IPS DF 4.7 (cell line): ENCODE data around the gene CSRP2.

ENCODE experiments used
- DNase-seq: peaks from one replicate; pipeline ENCODE4 v3.0.0-alpha.2; 2013; ENCODE audit warnings: low spot score; ENCODE audit errors: extremely low read depth

The CSRP2 gene

DNA sequence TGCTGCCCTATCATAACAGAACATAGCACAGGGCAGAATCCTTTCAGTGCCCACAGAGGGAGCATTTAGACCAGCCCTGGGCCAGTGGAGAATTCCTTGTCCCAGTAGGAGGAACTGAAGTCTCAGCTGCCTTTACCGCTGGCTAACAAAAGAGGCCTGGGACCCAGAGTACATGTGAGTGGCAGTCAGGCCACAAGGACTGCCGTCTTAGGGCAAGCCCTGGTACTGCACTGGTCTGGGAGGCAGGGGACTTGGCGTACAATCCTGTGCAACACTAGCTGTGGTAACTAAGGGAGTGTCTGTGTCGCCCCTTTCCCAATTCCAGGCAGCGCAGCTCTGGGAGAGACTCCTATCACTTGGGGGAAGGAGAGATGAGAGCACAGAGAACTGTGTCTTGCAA lies 17.0 kb upstream of the CSRP2 start:
- DNase-seq = no peak

DNA sequence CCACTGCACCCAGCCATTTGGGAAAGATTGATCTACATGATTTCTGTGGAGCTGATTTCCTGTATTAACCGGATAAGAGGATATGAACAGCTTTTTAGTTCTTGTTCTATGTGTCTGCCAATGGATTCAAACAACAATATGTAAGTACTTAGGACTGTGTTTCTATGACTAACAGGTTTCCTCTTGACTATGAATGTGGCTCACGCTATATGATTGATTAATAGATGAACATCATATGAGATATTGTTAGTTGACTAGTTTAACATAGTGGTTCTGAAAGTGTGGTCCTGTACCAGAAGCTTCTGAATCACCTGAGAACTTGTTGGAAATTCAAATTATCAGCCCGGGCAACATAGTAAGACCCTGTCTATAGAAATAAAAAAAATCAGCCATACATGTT lies 12.8 kb upstream of the CSRP2 start:
- no peak for DNase-seq

DNA sequence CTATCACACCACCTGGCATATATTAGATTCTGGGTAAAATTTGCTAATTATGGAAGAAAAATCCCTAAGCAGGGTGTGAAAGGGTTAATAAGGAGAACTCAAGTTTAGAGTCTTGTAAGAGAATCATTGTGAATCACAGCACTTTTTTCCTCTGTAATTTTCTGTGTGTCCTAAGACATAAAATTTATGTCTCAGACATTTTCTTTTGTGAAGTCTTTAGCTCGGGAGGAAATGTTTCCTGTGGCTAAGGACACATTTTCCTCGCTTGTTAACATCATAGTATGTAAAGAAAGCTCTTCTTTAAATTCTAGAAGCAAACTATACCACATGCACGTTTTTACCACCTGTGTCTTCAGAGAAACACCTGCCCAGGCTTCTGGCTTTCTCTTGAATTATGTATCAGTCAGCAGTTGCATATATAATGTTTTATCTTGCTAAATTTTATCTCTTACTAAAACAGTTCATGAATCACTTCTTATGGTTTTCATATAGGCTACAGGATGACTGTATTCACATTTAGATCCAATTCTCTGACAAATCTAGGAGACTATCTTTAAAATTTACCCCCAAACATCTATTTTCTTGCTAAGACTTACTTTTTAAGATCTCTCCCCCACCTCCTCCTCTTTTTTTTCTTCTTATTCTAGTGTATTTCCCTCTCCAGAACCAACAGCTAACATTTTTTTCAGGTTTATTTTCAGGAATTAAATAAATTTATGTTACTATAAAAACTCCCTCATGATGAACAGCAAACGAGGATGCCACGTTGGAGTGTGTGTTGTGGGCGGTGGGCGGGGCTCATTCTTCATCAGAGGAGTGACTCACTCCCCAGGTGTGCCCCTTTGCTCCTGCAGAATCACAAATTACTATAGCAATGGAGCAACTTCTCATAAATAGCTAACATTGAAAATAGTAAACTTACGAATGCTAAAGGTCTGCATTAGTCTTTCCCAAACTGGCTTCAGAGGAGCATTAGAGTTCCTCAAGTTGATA lies 11.6 kb upstream of the CSRP2 start:
- no peak for DNase-seq

DNA sequence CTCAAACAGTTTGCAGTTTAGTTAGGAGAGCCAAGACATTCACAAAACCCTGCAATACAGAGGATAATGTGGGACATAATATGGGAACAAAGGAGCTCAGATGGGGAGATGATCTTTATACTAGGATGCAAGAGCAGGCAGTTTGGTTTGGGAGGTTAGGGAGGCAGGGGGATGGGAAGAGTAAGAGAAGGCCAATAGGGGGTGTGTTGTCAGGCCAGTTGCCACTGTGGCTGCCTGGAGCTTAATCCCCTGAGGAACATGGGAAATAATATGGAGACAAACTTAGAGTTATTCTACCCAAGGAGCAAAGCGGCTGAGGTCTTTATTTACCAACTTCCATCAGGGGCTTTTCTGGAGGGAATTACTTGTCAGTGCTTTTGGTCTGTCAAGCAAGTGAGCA lies 10.0 kb upstream of the CSRP2 start:
- DNase-seq = no peak

DNA sequence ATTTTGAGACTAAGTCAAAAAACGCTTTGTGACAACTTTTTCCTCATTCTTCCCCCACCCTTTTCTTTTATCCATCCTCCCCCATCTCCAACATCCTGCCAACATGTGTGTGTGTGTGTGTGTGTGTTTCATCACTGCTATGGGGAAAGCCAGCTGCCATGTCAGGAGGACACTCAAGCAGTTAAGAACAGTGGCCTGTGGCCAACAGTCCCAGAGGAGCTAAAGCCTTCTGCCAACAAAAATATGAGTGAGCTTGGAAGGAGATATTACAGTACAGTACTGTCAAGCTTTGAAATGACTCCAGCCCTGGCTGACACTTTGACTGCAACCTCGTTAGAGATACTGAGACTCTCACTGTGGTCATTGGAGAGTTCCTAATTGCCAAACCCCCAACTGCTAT lies 5.0 kb upstream of the CSRP2 start:
- no peak for DNase-seq

DNA sequence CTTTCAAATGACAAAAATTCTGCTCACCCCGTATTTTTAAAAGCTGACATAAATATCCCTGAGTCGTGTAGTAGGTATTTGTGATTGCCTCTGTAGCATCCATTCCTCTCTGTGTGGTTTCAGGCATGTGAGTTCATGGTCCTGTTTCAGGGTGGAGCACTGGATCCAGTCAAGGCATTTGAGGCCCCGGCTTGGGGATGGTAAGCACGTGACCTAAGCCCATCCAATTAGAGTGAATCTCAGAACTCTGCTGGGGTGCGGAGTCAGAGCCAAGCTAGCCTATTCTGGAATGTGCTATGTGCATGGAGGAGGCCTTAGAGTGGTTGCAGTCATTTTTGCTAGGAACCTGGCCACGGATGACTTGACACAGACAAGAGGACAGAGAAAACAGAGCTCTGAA lies 4.3 kb upstream of the CSRP2 start:
- no peak for DNase-seq

DNA sequence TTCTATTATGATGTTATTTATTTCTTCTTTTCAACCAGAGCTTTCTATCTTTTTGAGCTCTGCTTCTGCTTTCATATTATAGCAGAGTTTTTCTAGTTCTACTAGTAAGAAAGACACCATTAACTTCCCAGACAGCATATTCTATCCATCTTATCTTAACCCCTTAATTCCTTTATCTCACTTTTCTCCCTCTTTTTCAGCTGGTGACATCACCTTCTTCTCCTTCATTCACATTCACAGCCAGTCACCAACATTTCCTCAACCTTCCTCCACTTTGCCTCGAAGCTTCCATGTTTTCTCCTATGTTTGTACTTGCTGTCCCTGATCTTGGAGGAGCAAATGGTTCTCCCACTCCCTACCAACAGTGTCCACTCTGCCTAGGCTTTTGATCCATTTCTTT lies 3.5 kb upstream of the CSRP2 start:
- no peak for DNase-seq

DNA sequence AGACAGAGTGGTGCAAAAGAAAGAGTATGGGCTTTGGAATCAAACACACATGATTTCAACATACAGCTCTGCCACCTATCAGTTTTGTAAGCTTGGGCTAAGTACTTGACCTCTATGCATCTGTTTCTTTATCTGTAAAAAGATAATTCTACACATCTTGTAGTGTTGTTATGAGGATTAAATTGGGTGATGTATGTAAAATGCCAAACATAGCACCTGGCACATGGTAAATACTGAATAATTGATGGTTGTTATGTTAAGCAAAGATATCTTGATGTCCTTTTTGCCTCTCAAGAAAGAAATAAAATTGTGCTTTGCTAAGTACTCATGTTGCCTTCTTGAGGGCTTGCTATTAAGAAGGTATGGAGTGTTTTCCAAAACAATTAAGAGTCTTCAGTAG lies 2.3 kb upstream of the CSRP2 start:
- DNase-seq = no peak

DNA sequence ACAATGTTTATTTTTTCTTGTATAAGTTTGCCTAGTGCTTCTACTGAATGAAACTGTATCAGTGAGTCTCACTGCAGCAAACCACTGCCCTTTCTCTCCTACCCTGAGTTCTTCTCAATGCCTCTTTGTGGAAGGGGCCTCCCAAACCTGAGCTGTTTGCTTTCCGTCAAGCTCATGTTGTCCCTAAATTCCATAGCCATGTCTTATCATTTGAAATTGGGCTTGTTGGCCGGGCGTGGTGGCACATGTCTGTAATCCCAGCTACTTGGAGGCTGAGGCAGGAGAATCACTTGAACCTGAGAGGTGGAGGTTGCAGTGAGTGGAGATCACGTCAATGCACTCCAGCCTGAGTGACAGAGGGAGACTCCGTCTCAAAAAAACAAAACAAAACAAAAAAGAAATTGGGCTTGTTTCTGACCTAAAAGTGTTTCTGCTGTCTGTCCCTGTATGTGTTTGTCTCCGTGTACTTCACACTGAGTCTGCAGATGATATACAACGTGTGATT lies 1.8 kb upstream of the CSRP2 start:
- no peak for DNase-seq

DNA sequence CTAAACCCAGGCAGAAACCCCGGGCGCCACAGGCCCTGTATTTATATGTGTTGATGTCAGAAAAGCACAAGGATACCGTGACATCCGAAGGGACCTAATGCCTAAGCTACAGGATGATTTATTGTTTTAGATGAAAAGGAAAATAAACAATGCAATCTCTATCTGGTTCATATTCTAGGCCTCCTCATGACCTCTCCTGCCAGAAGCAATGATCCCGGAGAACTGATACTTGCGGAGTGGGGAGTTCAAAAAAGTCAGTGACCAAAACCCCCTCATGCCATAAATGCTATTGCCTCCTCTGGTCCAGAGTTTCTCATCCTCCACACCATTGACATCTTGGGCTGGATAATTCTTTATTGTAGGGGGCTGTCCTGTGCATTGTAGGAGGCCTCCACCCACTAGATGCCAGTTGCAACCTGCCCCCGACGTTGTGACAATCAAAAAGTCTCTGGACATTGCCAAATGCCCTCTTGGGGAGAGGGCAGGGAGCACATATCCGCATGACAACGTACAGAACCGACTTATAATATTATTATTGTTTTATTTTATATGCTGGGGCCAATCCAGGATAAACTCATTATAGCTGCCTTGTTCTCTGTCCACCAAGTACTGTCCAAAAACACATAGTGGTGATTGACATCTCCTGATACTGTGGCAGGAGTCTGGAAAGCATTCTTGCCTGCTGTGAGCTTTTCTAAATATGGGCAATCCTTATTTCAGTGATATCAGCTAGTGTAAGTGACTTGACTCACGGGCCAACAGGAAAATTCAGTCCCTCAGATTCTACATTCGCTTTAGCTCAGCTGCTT lies 1.1 kb upstream of the CSRP2 start:
- DNase-seq = no peak

DNA sequence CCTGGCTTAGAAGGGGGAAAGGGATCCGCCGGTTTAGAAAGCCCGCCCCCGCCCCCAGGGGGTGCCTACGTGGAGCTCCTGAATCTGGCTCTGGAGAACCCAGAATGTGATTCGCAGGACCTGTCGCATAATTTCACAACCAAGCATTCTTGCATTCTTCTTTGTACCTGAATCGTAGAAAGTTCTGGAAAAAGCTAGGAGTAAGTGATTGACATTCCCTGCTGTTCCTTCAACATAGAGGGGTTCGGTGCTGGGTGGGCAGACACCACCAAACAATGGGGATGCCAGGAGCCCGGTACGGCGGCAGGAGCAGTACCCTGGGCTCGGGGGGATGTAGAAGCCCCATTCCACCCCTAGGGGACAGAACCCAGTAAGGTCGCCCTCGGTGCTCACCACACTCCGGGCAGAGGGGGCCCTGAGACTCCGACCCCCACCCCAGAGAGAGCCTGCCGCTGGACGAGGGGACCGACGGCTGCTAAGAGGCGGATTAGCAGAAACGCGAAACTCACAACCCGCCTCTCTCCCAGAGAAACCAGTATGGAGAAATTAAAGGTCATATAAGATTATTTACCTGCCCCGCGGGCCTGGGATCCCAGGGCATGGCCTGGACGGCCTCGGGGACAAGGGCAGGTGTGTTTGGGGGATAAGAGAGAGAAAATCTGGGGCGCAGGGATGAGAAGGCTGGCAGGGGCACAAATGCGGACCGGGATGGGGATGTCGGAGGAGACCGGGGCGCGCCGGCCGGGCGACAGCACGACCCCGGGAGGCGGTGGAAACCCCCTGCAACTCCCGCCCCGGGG lies 520 bp downstream of the CSRP2 start:
- DNase-seq = no peak

DNA sequence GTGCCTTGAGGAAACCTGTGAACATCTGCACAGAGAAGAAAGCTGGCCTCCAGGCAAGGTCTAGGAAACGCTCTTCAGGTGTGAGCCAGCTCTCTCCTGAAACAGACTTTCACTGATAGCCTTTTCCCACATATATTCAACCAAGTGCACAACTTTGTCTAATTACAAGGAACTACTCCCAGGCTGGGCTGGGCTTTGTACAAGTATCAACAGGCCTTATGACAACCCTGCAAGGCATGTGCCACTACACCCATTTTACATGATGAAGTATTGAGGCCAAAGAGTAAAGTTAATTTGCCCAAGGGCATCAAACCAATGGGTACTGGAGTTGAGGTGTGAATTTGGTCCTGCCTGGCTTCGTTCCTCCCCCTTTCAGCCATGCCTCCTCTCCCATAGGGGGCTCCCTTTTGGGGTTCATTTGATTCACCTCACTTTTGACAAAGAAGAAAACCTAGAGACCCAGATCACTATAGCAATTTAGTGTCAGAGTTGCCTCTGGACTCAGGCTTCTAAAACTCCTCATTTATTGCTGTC lies 2.1 kb downstream of the CSRP2 start:
- DNase-seq = no peak

DNA sequence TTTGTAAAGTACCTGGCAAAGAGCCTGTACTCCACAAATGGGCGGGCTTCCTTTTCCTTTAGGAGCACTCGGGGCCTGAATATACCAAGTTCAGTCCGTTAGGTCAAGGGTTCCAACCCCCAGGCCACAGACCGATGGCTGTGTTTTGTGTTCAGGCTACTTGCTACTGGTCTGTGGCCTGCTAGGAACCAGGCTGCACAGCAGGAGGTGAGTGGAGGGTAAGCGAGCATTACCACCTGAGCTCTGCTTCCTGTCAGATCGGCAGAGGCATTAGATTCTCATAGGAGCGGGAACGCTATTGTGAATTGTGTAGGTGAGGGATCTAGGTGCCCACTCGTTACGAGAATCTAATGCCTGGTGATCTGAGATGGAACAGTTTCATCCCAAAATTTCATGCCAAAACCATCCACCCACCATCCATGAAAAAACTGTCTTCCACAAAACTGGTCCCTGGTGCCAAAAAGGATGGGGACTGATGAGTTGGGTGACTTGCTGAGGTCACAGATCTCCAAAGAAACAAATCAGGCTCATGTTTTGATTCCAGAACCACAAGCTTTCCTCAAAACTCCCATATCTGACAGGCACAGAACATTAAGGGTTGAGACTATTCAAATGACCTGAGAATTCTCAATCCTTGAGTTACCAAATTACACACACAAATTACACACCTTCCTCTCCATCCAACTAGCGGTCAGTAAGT lies 4.2 kb downstream of the CSRP2 start:
- no peak for DNase-seq

DNA sequence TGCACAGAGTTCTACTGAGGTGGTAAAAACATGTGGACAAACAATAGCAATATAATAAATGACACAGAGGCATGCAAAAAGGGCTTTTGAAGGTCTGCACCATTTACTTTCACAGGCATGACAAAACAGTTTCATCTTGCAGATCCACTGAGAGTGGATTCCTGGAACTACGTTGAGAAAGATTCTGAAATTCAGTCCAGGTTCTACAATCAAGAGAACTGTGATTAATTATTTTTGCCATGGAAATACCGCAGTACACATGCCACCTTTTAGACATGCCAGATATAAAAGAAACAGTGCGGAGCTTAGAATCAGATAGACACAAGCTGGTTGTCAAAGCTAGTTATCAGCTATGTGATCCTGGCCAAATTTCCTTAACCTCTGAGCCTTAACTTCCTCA lies 4.8 kb downstream of the CSRP2 start:
- DNase-seq = no peak

DNA sequence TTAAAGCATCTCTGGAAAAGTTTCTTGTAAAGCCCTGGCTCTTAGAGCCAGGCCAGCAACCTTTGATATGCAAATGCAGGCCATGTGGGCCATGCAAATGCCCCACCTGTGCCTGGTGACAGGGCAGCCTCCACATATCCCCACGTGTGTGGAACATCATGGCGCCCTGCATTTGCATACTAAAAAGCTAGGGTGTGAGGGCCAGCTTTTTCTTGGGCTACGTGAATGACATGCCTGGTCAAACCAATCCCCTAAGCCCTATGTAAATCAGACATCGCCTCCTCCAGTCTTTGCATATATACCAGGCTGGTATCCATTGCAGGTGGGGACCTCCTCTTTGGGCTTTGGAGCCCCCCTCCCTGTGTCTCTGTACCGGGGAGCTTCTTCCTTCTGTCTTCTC lies 6.4 kb downstream of the CSRP2 start:
- DNase-seq = no peak

DNA sequence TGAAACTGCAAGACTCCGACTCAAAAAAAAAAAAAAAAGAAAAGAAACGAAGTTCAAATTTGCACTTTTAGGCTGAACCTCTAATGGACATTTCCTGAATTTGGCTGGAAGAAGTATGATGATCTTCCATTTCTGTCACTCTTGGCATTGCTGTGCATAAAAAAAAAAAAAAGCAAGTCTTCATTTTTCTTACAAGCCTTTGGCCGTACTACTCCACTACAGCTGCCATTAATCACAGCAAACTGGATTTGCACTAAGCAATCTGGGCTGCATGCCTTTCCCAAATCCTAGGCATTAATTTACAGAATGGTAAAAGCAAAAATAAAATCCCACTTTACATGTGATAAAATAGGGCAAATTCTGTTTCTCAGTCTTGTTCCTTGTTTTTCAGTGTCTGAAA lies 7.1 kb downstream of the CSRP2 start:
- no peak for DNase-seq

DNA sequence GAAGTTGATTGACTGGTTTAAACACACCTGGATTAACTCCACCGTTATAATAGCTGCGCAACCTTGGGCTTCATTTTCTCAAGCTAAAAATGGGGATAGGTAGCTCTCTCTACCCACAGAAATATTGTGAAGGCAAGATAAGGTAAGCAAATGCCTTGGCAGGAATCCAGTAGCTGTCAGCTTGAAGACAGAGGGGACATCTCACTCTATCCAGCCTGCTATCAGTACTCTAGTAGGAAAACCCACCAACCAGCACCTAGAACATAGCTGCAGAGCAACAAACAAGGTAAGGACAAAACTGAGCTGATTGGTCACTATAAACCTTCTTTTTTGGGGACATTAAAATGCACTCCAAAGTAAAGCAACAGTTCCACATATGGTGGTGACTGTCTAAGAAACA lies 7.7 kb downstream of the CSRP2 start:
- DNase-seq = no peak

DNA sequence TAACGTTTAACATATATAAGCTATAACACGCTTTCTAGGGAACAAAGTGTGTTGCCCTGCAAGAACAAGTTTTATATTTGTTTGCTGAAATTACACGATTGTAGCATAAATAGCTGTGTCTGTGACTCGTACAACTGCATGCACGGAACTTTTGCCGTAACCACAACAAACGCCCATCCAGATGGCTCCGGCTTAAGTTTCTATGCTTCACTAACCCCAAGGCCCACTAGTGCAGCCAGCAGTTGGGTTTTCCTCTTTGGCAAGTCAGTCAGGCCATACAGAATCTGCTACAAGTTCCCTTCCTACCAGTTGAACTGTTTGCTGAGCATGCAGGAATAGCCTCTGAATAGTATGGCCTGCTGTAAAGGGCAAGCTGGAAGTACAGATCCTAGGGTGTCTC lies 12.1 kb downstream of the CSRP2 start:
- DNase-seq = no peak

DNA sequence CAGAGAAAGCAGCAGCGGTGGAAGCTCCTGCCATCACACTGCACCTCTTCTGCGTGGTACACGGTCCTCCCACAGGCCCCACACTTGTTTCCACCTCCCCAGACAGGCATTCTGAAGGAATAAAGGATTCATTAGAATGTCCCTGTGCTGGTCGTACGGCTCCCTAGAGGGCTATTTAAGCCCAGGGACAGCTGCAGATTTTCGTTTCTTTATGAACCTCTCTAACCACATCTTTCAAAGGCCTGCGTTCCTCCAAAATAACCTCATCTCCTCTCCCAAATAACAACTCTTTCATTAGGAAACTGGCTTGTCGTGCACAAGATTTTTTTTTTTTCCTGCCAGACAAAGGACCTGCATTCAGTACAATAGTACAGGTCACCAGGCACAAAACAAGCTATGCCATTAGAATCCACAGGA lies 12.7 kb downstream of the CSRP2 start:
- DNase-seq = no peak

DNA sequence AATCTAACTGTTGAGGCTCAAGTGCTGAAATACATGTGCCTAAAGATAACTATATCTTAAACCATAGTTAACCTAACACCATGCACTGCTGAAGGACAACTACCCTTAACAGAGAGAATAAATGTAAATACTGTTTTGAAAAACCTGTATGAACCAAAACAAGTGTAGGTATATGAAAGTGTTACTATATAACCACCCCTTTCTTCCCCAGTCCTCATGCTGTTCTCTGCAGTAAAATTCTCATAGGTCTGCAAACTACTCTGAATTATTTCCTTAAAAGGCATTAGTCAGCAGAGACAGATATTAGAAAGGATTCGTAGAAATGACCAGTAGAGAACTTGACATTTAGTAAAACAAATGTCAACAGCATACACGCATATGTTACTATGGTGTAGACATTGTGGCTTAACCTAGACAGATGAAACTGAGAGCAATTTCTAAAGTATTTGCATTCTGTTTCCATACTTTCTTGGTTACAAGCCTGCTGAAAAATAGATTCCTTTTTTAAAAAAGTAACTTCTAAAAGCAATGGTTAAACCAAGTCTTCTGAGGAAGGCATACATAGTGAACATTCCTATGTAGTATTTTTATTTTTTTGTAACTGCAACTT lies 13.9 kb downstream of the CSRP2 start:
- no peak for DNase-seq
